NB4 (cell line): ENCODE results near the gene EPS8L1.

Experiments used
- MAX ChIP-seq: IDR thresholded peaks from 2 replicates; pipeline ENCODE4 v1.6.1; 2011; ENCODE audit warnings: low read depth, low read length
- POLR2A ChIP-seq: IDR thresholded peaks from 2 replicates; pipeline ENCODE4 v1.6.1; 2011; ENCODE audit warnings: mild to moderate bottlenecking; ENCODE audit not compliant: insufficient read length; ENCODE audit errors: extremely low read depth
- TF ChIP-seq, protein P1 (sequence below): IDR thresholded peaks from one replicate; pipeline ENCODE4 v1.5.1; 2012; ENCODE audit warnings: low read depth, low read length

DNA sequence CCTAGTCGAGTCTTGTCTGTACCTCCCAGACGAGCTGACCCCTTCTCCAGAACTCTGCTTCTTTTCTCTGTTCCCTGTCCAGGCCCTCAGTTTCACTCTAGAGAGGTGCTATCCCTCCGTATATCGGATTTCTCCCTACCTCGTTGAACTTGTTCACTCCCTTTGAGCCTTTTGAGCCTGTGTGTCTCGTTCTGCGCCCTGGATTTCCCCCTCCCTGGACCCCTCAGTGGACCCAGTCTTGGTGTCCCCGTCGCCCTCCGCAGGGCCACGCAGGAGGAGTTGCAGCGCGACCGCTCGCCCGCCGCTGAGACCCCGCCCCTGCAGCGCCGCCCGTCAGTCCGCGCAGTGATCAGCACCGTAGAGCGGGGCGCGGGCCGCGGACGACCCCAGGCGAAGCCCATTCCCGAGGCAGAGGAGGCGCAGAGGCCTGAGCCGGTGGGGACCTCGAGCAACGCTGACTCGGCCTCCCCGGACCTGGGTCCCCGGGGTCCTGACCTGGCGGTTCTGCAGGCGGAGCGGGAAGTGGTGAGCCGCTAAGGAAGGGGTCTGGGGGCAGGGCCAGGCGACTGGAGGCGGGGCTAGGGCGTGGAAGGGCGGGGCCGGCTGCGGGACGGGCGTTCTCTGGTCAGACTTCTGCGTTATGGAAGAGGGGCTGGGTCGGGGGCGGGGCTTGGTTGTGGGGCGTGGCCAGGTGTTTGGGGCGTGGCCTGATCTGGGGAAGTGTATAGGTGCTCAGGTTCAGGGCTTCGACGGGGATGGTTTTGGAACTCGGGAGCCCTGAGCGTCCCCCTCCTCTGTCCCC is 5.5 kb downstream of the EPS8L1 start:
- TF ChIP-seq MAX (0 out of 2 replicates have a peak, but pooled peaks have one; percentile 1), POLR2A (peak; percentile 54)
- TF ChIP-seq, protein P1, sequence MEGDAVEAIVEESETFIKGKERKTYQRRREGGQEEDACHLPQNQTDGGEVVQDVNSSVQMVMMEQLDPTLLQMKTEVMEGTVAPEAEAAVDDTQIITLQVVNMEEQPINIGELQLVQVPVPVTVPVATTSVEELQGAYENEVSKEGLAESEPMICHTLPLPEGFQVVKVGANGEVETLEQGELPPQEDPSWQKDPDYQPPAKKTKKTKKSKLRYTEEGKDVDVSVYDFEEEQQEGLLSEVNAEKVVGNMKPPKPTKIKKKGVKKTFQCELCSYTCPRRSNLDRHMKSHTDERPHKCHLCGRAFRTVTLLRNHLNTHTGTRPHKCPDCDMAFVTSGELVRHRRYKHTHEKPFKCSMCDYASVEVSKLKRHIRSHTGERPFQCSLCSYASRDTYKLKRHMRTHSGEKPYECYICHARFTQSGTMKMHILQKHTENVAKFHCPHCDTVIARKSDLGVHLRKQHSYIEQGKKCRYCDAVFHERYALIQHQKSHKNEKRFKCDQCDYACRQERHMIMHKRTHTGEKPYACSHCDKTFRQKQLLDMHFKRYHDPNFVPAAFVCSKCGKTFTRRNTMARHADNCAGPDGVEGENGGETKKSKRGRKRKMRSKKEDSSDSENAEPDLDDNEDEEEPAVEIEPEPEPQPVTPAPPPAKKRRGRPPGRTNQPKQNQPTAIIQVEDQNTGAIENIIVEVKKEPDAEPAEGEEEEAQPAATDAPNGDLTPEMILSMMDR: no peak
